Hepatic stellate cell (primary cell): ENCODE data around the gene NVL.
"Not testable (repeated sequence)": the region's sequence is repeated elsewhere in the genome, so short reads cannot be mapped to it uniquely, and the experiment has no call there.

Experiments used
- DNase-seq: peaks from one replicate; pipeline ENCODE4 v3.0.0; 2011; ENCODE audit warnings: low spot score

Gene NVL

DNA sequence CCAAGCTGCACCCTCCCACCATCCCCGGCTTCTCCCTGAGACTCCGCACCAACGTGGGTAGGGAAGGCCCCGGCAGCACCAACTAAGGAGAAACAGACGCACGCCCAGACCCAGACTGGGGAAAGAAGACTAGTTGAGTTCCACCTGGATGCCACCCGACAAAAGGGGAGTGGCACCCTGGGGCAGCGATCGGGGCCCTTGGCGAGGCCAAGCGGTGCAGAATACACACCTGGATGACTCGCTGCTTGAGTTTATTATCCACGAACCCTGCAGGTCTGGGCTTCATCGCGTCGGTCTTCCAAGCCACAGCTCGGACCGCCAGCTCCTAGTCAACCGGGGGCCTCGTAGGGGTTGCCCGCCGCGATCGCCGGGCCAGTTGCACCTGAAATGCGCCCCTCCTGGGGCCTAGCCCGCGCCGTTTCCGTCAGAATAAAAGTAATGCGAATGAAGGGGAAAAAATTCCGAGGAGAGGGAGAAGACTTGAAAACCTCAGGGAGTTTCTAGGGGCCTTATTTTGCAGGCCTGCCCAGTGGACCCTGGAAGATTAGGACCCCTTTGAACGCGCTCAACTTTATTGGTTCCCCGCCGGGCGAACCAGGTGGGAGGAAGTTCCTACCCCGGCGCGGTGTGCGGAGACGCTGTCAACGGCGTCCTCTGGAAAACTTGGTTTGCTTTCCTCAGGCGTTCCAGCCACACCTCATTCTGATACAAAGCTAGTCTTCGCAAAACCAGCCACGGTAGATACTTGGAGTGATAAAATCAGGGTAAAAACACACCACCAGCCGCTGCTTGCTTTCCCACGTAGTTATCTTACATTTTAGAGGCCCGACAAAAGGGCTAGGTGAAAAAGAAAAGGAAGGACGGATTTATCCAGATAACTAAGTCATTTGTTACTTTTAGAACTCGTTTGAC, at the start of gene NVL:
Gene NVL, minus strand, starts transcription at position 331 of the 912 bp plus-strand sequence. Its CDS starts 45 bp downstream, at position 286.
- DNase-seq, result peak; percentile 86

DNA sequence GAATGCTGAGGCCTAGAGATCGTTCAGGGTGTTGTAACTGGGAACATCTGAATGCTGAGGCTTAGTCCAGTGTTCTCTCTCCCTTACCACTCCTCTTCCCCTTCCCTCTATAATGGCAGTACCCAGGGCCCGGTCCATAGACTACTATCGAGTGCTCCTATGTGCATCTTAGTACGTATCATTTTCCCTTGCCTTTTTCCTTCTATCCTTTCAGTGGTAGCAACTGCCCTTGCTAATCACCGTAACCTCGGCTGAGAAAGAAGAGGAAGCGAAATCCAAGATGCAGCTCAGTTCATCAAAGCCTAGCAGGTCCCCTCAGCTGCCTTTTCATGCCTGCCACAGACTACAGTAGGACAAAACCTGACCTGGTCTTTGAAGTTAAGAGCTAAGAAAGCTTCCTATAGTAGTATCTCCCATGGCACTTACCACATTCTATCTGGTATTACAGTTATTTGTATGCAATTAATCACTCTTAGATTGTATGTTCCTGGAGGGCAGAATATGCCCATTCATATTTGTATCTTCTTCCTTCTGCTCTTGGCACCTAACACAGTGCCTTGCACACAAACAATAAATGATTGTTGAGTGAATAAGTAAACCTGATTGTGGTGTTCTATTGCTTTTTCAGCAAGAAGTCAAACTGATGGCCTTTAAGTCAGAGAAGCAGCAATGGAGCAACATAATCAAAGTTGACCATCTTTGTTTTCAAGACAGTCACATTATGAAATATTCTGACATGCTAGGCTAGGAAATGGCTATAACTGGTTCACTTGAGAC, 49.1 kb upstream of the NVL start:
- no peak for DNase-seq

DNA sequence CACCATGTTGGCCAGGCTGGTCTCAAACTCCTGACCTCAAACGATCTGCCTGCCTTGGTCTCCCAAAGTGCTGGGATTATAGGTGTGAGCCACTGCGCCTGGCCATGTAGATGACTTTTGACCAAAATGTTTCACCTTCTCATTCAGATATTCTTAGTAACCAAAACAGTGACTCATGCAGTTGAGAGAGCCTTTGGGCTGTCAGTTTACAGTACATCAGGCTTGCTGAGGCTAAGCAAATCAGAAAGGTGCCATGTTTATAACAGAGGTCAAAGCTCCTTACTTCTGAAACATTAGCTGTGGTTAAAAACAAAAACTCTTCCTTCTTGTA, 47.7 kb upstream of the NVL start:
- DNase-seq, result peak; percentile 37

GRCh38 chr1:224375059-224375458, 45.1 kb upstream of the NVL start:
- DNase-seq, result no peak

DNA sequence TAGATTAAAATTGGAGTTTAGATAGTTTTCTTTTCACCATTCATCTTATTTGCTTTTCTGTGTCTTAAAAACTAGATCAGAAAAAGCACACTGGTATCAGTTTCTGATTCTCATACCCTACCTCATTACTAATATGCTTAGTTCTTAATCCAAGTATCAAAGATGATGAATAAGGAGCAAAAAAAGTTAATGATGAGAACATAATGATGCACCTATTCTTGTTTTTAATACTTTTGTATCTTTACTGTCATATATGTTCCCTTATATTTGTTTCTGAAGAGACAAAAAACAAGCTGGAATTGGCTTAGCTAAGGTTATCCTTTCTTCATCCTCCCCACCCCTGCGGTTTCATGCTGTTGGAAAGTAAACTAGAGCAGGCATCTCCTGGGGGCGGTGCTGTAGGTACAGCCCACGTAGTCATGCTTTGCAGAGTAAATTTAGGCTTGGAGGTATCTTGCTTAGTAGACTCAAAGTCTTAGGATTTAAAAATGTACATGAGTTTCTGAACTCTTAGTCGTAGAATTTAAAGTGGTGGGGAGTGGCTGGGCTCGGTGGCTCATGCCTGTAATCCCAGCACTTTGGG, 43.1 kb upstream of the NVL start:
- DNase-seq, result no peak

DNA sequence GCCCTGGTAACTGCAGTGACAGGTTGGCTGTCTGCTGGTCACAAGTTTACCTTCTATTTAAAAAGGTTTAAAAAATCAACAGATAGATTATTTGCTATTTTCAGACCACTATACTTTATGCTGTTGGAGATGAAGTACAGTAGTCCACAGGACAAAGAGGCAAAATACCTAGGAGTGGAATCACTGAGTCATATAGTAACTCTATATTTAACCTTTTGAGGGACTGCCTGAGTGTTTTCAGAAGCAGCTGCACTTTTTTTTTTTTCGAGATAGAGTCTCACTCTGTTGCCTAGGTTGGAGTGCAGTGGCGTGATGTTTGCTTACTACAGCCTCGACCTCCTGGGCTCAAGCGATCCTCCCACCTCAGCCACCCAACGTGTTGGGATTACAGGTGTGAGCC, 38.4 kb upstream of the NVL start:
- DNase-seq, result no peak

DNA sequence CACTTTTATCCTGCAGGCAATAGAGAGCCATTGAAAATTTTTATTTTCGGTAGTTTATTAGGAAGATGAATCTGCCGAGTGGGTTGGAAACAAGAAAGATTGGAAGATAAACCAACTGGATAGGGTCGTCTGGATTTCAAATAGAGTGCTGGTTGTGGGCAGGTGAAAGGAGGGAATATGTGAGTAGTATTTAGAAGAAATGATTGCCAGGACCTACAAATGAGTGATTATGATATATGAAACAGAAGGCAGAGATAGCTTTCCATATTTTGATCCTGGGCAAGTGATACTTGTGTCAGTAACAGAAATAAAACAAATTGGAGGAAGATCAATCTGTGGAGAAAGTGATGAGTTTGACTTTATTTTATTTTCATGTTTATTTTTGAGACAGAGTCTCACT, 29.2 kb upstream of the NVL start:
- no peak for DNase-seq

GRCh38 chr1:224358237-224358636, 28.3 kb upstream of the NVL start:
- no peak for DNase-seq

GRCh38 chr1:224357626-224358124, 27.7 kb upstream of the NVL start:
- DNase-seq, result peak; percentile 50

DNA sequence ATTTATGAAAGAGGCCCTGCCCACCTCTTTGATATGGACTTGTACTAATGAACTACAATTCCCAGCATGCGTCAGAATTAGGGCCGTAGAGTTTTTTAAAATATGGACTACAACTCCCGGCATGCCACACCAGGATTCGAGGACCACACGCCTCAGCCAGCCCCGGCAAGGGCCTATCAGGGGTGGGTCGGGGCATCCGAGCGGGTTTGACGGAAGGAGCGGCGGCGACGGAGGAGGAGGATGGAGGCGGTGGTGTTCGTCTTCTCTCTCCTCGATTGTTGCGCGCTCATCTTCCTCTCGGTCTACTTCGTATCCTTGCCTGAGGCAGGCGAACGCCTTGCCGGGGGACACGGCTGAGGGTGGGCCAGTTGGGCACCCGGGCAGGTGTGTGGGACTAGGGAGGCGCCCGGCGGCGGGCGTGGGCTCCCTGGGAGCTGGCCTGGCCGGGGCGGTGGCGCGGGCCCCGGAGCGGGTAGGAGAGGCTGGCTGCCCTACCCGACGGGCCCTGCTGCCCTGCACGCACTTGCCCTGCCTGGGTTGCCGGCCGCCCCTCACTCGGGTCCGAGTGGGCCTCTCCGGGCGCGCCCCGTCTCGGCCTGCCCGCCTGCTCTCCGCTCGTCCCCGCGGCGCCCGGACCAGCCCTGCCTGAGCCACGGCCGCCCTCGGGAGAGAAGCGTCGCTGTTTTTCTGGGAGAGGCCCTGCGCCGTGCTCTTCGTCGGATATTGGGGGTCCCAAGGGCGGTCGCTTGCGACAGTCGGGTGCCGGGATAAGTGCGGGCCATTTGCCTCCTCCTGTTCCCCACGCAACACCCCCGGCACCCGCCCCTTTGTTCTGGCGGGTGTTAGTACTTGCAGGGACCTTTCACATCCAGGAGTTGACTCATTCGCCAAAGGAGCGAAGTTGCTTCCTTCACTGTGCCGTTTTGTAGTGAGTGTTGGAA, 27.0 kb upstream of the NVL start, which contains the start of gene CNIH4:
Gene CNIH4, plus strand, starts transcription at position 195 of the 941 bp plus-strand sequence. Its CDS starts 46 bp downstream, at position 241.
- DNase-seq, result peak; percentile 94

DNA sequence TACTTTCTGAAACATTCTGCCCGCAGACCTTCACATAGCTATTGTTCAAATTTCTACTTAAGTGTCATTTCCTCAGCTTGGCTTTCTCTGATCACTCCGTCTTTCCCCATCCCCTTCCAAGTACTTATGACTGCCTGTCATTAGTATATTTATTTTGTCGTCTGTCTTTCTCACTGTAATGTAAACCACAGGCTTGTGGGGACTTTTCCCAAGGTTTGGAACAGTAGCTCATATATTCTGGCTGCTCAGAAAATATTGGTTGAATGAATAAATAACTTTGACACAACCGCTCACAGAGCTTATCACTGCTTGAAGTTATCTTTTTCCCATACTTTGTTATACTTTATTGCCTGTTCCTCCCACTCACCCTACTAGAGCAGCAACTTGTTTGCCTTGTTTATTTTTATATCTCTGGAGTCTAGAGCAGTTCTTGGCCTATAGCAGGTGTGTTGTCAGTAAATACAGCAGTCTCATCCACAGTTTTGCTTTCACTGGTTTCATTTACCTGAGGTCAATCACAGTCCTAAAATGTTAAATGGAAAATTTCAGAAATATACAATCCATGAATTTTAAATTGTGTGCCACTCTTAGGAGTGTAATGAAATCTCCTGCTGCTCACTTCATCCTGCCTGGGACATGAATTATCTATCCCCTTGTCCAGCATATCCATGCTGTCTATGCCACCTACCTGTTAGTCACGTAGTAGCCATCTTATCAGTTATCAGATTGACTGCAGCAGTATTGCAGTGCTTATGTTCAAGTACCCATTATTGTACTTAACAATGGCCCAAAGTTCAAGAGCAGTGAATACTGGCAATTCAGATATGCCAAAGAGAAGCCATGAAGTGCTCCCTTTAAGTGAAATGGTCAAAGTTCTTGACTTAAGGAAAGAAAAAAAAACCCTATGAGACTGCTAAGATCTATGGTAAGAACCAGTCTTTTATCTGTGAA, 24.3 kb upstream of the NVL start:
- DNase-seq, result no peak

GRCh38 chr1:224352436-224353085, 22.6 kb upstream of the NVL start:
- DNase-seq, result not testable (repeated sequence)

GRCh38 chr1:224349716-224350115, 19.7 kb upstream of the NVL start:
- DNase-seq, result not testable (repeated sequence)

DNA sequence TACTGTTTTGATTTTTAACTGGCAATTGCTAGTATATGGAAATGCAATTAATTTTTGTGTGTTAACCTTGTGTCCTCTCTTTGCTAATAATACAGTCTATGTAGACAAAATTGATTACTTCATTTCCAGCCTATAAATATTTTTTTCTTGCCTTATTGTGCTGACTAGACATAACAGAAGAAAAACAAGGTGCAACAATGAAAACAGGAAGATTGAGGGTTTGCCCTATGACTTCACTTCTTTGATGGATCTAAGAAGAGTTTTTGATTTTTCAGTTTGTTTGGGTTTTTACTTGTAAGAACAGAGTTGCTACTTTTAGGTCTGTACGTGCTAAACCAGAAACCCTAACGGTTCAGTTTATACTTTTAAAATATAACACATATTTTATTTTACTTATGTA, 18.2 kb upstream of the NVL start:
- no peak for DNase-seq

DNA sequence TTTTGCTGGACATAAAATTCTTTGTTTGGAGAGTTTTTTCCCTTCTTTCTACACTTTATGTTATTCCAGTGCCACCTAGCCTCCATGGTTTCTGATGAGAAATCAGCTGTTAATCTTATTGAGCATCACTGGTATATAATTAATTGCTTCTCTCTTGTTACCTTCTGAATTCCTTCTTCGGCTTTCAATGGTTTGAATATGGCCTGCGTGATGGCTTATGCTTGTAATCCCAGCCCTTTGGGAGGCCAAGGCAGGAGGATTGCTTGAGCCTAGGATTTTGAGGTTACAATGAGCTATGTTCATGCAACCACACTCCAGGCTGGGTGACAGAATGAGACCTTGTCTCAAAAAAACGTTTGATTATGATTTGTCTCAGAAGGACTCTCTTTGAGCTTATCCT, 13.7 kb upstream of the NVL start:
- DNase-seq, result no peak

- DNase-seq, result not testable (repeated sequence)
These were observed 10.7 kb upstream of the NVL start for GRCh38 chr1:224340453-224341384.

GRCh38 chr1:224339442-224340033, 9.6 kb upstream of the NVL start:
- no peak for DNase-seq
